HepG2 (cell line): ENCODE results near the gene MXD3. TPM values are rescaled to one million over a fixed set of nuclear protein-coding genes. Genes with fewer than 3 reads are reported as not detected.

Source experiments
- CEBPZ ChIP-seq: IDR thresholded peaks from 2 replicates; pipeline ENCODE4 v1.6.1; 2012; ENCODE audit warnings: low read length, improper control_type of control experiment
- CENPBD1 ChIP-seq: sonication (generic); formaldehyde crosslinking; IDR thresholded peaks from 2 replicates; pipeline ENCODE4 v1.8.0; 2022; ENCODE audit warnings: missing genetic modification reagents, low read depth, mild to moderate bottlenecking, borderline replicate concordance
- ELF1 ChIP-seq: sonication (generic); formaldehyde crosslinking; IDR thresholded peaks from 2 replicates; pipeline ENCODE4 v1.4.0; 2020; ENCODE audit warnings: missing genetic modification reagents
- ETS1 ChIP-seq: sonication (generic); formaldehyde crosslinking; IDR thresholded peaks from 2 replicates; pipeline ENCODE4 v1.4.0; 2020; ENCODE audit warnings: missing genetic modification reagents
- KLF13 ChIP-seq: sonication (generic); formaldehyde crosslinking; IDR thresholded peaks from 2 replicates; pipeline ENCODE4 v1.4.0; 2020; ENCODE audit warnings: mild to moderate bottlenecking, missing genetic modification reagents
- NKX3-1 ChIP-seq: sonication (generic); formaldehyde crosslinking; IDR thresholded peaks from 2 replicates; pipeline ENCODE4 v1.5.0; 2020; ENCODE audit warnings: missing genetic modification reagents
- SSRP1 ChIP-seq: IDR thresholded peaks from 2 replicates; pipeline ENCODE4 v1.6.1; 2016; ENCODE audit warnings: control low read depth
- YEATS4 ChIP-seq: sonication (generic); formaldehyde crosslinking; IDR thresholded peaks from 2 replicates; pipeline ENCODE4 v1.4.0; 2020; ENCODE audit warnings: missing genetic modification reagents, borderline replicate concordance
- YY1 ChIP-seq: IDR thresholded peaks from 2 replicates; pipeline ENCODE4 v1.6.1; 2011; ENCODE audit warnings: low read length, low read depth, moderate library complexity, mild to moderate bottlenecking; ENCODE audit not compliant: insufficient read depth, insufficient replicate concordance
- ZBTB39 ChIP-seq: sonication (generic); formaldehyde crosslinking; IDR thresholded peaks from 2 replicates; pipeline ENCODE4 v1.5.0; 2020; ENCODE audit warnings: missing genetic modification reagents
- ZFP90 ChIP-seq: sonication (generic); formaldehyde crosslinking; IDR thresholded peaks from 2 replicates; pipeline ENCODE4 v1.8.0; 2022; ENCODE audit warnings: missing genetic modification reagents, mild to moderate bottlenecking, inconsistent platforms, borderline replicate concordance
- polyA plus RNA-seq, 8 experiments: library from polyadenylated mRNA; depleted of rRNA in 3 of 8; stranded (reverse) in 7 of 8; unstranded in 1 of 8; fragments of >200 nt; fragmentation: Illumina TruSeq in 4 of 8; extraction: Trizol in 4 of 8; gene quantifications; 2 replicates each; pipeline versions ENCODE4 v1.2.1 to v1.2.3, GENCODE V29; 2011 to 2016; ENCODE audit warnings: low read depth in 4 of 8, missing spikeins in 1 of 8, mixed read lengths in 1 of 8; ENCODE audit not compliant: insufficient read depth in 1 of 8
- total RNA-seq, 5 experiments: library from RNA; depleted of rRNA; stranded (reverse); fragments of >200 nt; fragmentation: Illumina TruSeq; extraction: Trizol; gene quantifications; 2 replicates each; pipeline ENCODE4 v1.2.3, GENCODE V29; 2016; ENCODE audit warnings: low read depth in 1 of 5
- TF ChIP-seq, protein P1 (sequence below): sonication (generic); formaldehyde crosslinking; IDR thresholded peaks from 2 replicates; pipeline ENCODE4 v1.4.0; 2020; ENCODE audit warnings: missing genetic modification reagents
- TF ChIP-seq, protein P2 (sequence below): sonication (generic); formaldehyde crosslinking; IDR thresholded peaks from 2 replicates; pipeline ENCODE4 v1.4.0; 2020; ENCODE audit warnings: low read depth, missing genetic modification reagents
- TF ChIP-seq, protein P3 (sequence below): sonication (generic); formaldehyde crosslinking; IDR thresholded peaks from 2 replicates; pipeline ENCODE4 v1.5.0; 2020; ENCODE audit warnings: missing genetic modification reagents, mild to moderate bottlenecking, borderline replicate concordance

Gene MXD3
- total and polyA plus RNA-seq, 2 of the 13 experiments (the other 11 are each of a cell fraction or from before 2014, with no cell fraction given), result 10.5 to 12.8 TPM

GRCh38 chr5:177311723-177312648 is at the start of gene MXD3 (continued):
- TF ChIP-seq ETS1, result 0 out of 2 replicates have a peak, but pooled peaks have one; percentile 18
- no peak for TF ChIP-seq YY1
- TF ChIP-seq NKX3-1 (CRISPR knock-in tag), result no peak
- no peak for TF ChIP-seq SSRP1
- no peak for TF ChIP-seq CENPBD1 (CRISPR knock-in tag)
- TF ChIP-seq ZFP90 (CRISPR knock-in tag), result 0 out of 2 replicates have a peak, but pooled peaks have one; percentile 65
- TF ChIP-seq, protein P1, sequence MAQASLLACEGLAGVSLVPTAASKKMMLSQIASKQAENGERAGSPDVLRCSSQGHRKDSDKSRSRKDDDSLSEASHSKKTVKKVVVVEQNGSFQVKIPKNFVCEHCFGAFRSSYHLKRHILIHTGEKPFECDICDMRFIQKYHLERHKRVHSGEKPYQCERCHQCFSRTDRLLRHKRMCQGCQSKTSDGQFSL, result no peak
- TF ChIP-seq ZBTB39 (CRISPR knock-in tag), result no peak
- TF ChIP-seq ELF1, result no peak
- TF ChIP-seq KLF13, result no peak
- TF ChIP-seq CEBPZ, result no peak
- TF ChIP-seq, protein P2, sequence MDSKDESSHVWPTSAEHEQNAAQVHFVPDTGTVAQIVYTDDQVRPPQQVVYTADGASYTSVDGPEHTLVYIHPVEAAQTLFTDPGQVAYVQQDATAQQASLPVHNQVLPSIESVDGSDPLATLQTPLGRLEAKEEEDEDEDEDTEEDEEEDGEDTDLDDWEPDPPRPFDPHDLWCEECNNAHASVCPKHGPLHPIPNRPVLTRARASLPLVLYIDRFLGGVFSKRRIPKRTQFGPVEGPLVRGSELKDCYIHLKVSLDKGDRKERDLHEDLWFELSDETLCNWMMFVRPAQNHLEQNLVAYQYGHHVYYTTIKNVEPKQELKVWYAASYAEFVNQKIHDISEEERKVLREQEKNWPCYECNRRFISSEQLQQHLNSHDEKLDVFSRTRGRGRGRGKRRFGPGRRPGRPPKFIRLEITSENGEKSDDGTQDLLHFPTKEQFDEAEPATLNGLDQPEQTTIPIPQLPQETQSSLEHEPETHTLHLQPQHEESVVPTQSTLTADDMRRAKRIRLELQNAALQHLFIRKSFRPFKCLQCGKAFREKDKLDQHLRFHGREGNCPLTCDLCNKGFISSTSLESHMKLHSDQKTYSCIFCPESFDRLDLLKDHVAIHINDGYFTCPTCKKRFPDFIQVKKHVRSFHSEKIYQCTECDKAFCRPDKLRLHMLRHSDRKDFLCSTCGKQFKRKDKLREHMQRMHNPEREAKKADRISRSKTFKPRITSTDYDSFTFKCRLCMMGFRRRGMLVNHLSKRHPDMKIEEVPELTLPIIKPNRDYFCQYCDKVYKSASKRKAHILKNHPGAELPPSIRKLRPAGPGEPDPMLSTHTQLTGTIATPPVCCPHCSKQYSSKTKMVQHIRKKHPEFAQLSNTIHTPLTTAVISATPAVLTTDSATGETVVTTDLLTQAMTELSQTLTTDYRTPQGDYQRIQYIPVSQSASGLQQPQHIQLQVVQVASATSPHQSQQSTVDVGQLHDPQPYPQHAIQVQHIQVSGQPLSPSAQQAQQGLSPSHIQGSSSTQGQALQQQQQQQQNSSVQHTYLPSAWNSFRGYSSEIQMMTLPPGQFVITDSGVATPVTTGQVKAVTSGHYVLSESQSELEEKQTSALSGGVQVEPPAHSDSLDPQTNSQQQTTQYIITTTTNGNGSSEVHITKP (CRISPR knock-in tag), result no peak
- TF ChIP-seq, protein P3, sequence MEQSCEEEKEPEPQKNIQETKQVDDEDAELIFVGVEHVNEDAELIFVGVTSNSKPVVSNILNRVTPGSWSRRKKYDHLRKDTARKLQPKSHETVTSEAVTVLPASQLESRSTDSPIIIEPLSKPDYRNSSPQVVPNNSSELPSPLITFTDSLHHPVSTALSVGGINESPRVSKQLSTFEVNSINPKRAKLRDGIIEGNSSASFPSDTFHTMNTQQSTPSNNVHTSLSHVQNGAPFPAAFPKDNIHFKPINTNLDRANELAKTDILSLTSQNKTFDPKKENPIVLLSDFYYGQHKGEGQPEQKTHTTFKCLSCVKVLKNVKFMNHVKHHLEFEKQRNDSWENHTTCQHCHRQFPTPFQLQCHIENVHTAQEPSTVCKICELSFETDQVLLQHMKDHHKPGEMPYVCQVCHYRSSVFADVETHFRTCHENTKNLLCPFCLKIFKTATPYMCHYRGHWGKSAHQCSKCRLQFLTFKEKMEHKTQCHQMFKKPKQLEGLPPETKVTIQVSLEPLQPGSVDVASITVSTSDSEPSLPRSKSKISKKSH (CRISPR knock-in tag), result no peak
- TF ChIP-seq YEATS4 (CRISPR knock-in tag), result peak; percentile 88
